ENCODE results near the gene CABP7.
"Not testable (repeated sequence)": the region's sequence is repeated elsewhere in the genome, so short reads cannot be mapped to it uniquely, and the experiment has no call there.

The CABP7 gene

DNA sequence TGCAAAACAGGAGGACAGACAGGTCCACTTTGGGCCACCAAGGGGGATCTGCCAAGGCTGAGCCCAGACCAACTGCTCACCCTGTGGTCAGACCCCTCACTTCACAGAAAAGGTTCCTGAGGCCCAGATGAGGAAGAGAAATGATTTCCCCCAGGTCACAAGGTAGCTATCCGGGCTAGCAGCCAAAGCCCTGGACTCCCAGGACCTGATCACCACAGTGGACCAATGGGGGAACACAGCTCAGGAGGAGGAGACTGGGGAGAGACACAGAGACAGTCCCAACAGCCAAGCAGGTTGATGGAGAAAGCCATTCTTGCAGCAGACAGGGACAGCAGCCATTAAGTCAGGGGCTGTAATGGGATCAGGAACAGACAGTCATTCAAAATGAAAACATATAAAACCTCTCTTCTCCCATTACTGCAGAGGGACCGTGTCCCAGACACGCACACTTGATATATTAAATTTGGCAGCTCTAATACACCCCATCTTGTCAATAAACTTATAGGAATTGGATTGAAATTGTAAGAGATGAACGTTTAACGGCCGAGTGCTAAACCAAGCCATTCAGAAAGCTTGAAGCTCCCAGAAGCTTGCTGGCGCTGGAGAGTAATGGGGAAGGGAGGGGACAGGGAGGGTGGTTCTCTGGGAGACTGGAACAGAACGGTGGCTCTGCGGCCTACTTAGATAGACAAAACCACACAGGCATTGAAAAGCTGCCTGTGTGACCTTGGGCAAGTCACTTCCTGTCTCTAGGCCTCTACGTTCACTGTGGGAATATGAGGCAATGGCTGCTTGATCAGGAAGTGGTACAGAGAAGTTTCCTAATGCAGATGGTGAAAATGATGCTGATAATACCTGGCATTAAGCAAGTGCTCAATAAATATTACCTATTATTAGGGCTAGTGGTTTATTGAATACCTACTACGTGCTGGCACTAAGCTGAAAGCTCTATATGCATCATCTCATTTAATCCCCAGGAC lies 31.0 kb downstream of the CABP7 start:
- peak; percentile 27 for DNase-seq

DNA sequence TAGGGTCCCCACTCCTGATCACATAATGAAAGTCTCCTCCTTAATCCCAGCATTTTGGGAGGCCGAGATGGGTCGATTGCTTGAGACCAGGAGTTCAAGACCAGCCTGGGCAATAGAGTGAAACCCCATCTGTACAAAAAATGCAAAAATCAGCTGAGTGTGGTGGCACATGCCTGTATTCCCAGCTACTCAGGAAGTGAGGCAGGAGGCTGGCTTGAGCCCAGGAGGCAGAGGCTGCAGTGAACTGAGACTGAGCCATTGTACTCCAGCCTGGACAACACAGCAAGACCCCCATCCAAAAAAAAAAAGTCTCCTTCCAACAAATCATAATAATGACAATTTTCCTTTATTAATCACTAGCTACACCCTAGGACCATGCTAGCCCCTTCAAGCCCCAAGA lies 31.9 kb downstream of the CABP7 start:
- no peak for DNase-seq

DNA sequence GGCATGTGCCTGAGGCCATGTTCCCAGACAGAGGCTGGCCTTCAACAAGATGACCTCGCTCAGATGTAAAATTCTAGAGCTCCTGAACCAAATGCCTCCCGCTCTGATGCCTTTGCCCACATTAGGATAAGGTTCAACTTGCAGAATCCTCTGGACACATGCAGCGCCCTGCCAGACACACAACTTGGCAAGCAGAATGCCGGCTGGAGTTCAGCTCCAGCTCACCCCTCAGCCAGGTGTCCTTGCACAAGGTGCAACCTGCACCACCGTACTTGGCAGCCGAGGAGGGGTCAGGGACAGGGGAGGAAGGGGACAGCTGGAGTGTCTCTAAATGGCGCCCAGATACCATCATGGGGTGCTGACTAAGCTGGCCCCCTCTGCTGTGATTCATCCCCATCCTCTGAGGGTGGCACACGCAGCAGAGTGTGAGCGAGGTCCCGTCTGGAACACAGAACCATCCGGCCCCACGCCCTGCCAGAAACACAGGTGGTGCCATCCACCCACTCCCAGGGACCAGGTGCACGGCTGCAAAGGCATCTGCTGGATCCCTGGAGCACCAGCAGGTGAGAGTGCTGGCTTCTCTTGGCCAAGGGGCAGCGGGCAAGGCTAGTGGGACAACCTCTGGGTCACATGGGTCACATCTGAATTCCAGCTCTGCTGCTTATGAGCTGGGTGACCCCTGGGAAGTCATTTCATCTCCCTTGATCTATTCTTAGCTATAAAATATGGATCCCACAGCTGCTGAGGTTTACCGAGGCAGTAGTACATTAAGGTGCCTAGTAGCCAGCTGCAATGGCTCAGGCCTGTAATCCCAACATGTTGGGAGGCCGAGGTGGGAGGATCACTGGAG lies 34.2 kb downstream of the CABP7 start:
- DNase-seq, result no peak

DNA sequence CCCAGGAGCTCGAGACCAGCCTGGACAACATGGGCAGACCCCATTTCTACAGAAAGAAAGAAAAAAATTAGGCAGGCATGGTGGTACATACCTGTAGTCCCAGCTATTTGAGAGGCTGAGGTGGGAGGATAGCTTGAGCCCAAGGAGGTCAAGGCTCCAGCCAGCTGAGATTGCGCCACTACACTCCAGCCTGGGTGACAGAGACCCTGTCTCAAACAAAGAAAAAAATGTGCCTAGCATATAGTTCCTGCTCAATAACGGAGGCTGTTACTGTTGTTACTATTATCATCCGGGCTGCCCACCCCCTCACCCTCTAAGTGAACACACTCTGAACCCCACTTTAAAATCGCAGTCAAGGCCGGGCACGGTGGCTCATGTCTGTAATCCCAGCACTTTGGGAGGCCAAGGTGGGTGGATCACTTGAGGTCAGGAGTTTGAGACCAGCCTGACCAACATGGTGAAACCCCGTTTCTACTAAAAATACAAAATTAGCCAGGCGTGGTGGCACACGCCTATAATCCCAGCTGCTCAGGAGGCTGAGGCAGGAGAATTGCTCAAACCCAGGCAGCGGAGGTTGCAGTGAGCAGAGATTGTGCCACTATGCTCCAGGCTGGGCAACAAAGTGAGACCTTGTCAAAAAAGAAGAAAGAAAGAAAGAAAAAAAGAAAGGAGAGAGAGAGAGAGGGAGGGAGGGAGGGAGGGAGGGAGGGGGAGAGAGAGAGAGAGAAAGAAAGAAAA lies 35.0 kb downstream of the CABP7 start:
- not testable (repeated sequence) for DNase-seq

DNA sequence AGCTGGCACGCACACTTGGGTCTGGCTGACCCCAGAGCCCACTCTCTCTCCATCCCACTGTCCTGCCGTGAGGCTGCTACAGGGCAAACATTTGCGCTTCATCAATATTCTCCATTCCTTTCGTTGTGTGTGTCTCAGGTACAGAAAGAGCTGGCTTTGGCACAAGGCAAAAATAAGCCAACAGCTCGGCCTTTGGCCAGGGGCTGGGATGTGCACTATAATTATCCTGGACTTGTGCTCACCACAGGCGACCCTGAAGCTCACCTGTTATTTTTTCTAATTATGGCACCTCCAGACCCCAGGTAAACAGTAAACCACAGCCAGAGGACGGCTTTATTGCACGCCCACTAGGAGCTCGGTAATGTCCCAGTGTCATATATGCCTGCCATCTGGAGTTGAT lies 36.1 kb downstream of the CABP7 start:
- no peak for DNase-seq

DNA sequence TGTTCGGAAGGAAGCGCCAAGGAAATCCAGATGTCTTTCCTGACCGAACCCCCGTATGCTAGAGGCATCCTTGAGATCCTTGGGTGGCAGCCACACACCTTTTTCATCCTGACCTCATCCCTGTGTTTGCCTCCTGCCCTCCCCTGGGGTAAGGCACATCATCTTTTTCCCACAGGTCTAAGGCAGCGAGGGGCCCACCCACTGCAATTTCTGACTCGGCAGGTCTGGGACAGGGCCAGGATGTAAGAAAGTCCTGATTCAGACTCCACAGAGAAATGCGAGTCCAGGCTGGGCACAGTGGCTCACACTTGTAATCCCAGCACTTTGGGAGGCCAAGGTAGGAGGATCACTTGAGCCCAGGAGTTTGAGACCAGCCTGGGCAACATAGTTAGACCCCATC lies 36.5 kb downstream of the CABP7 start:
- DNase-seq, result no peak

DNA sequence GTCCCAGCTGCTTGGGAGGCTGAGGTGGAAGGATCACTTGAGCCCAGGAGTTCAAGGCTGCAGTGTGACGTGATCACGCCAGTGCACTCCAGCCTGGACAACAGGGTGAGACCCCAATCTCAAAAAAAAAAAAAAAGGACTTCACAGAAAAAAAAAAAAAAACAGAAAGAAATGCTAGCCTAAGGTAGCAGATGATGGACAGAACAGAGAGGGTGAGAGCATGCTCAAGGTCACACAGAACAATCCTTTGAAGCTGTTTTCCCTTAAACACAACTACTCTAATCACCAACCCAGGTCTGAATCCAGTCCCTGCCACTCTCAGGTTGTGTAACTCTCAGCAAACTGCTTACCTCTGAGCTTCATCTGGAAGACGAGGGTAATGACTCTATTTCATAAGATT lies 37.3 kb downstream of the CABP7 start:
- DNase-seq, result no peak

DNA sequence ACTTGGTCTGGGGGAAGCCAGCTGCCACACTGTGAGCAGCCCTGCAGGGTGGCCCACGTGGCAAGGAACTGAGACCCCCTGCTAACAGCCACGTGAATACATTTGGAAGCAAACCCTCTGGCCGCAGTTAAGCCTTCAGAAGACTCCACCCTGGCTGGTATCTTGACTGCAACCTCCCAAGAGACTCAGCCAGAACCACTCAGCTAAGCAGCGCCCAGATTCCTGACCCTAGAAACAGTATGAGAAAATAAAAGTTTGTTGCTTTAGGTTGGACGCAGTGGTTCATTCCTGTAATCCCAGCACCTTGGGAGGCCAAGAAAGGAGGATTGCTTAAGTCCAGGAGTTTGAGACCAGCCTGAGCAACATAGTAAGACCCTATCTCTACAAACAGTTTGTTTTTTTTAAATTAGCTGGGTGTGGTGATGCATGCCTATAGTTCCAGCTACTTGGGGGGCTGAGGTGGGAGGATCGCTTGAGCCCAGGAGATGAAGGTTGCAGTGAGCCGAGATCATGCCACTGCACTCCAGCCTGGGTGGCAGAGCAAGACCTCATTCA lies 38.3 kb downstream of the CABP7 start:
- DNase-seq, result no peak

DNA sequence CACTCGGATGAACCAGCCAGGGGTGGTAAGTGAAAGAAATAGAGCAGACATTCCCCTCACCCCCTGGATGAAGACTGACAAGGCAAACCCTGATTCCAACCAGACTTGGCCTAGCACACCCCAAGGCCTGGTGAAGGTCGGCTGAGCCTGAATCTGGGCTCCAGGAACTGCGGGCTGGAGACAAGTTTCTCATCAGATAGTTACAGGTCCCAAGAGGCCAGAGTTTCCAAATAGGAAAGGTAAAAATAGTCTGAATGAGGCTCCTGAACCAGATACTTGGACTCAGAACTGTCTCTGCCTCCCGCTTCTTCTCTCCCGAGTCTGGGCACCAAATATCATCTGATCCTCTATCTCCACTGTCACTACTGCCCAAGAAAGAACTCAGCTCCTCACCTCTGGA lies 39.2 kb downstream of the CABP7 start:
- DNase-seq, result no peak

DNA sequence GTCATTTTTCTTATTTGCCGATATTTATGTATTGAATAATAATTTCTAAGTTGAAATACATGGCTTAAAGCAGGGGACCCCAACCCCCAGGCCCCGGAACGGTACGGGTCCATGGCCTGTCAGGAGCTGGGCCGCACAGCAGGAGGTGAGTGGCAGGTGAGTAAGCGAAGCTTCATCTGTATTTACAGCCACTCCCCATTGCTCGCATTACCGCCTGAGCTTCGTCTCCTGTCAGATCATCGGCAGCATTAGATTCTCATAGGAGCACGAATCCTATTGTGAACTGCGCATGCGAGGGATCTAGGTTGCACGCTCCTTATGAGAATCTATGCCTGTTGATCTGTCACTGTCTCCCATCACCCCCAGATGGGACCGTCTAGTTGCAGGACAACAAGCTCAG lies 42.5 kb downstream of the CABP7 start:
- DNase-seq, result no peak

DNA sequence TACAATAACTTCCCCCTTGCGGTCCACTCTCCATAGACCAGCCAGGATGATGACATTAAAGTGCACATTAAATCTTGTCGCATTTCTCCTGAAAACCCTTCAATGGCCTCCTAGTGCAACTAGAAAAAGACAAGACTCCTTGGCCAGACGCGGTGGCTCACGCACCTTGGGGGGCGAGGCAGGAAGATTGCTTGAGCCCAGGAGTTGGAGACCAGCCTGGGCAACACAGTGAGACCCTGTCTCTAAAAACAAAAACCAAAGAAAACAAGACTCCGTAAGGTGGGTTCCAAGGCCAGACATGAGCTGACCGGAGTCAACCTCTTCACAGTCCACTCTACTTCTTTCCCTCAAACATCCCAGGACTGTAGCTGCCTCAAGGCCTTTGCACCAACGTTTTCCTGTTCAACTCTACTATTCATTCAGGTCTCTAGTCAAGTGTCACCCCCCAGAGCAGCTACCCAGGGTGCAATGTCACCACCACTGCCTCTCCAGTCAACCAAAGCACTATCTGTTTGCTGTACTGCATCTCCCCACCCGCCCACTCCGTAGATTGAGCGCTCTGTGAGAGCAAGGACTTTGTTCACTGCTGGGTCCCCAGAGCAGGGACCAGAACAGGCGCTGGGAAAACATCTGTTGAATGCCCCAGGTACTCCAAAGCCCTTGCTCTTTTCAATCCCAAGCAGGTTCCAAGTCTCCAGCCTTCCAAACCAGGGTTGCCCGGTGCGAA lies 46.3 kb downstream of the CABP7 start:
- DNase-seq, result no peak

DNA sequence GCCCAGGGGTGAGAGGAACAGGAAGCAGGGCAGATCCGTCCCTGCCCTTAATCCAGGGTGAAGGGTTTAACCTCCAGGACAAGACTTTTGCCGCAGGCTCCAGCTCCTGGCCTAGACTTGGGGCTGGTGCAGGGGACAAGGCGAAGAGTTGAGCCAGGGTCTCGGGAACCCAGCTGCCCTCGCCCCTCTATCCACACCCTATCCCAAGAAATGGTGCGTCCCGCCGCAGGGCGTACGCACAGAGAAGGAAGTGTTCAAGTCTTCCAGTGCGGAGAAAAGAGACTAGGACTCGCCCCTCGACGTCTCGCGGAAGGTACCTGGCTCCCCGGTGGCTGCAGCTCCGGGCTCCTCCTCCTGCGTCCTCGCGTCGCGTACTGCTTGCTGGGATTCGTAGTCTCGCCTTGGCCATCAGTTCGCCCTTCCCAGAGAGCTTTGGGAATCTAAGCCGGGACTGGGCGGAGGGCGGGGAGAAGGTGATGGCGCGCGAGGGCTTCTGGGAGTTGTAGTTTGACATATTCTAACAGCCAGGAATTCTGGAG lies 46.9 kb downstream of the CABP7 start, which contains the start of gene ZMAT5:
TSS of gene ZMAT5 (minus strand) at position 376 of the 539 bp plus-strand sequence. CDS start 18,463 bp downstream, outside the sequence.
- peak; percentile 94 for DNase-seq

DNA sequence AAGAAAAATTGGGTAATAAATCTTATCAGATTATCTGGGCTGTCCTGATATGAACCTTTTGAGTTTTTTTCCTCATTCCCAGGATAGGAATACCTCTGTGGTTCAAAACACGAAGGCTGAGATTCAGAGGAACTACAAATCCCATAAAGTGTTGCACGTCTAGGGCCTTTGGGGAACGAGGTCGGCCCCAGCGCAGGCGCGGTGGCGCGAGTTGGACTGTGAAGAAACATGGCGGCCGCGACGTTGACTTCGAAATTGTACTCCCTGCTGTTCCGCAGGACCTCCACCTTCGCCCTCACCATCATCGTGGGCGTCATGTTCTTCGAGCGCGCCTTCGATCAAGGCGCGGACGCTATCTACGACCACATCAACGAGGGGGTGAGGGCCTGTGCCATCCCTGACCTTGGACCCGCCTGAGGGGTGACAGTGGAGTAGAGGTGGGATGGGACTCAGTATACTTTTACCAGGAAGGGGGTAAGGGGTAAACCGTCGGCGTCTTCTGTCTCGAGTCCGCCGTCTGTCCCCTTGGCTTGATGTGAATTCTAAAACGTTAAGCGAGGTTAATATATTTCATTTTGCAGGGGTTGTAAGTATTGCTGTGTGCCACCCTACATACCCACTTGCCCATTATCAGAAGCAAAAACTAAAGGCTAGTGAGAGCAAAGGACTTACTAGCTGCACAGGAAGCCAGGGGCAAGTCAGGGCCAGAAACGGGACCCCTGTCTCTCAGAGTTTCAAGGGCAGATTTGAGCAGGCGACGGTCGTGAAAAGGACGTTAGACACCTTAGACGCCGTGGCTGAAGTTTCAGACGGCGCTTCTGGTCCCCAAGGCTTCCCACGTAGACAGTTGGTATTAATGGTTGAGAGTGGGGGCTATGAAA lies 47.6 kb downstream of the CABP7 start, which contains the start of gene UQCR10:
TSS of gene UQCR10 (plus strand) at position 199 of the 881 bp plus-strand sequence. CDS start at position 229, 30 bp downstream.
- peak; percentile 90 for DNase-seq

DNA sequence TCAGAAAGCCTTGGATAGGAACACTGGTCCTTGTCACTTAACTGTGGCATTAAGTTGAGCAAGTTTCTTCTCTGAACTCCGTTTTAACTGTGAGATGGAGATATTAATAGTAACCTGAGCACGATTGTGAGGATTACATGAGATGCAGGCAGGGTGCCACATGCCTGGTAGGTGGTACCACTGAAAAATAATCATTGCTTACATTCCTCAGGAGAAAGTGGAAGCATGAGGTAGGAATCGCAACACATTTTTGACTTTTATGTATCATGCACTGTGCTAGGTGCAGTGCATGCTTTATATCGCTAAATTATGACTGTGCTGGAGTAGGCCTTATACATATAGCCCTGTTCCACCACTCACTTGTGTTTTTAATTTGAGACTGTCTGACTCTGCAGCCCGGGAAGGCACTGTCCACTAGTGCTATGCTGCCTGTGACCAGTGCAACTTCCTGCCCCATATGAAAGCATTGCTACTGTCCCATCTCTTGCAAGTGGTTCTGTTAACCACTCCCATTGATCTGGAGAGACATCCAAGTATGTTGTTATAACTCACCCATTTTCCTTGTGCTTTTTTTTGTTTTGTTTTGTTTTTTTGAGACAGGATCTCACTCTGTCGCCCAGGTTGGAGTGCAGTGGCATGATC lies 48.4 kb downstream of the CABP7 start:
- DNase-seq, result no peak

DNA sequence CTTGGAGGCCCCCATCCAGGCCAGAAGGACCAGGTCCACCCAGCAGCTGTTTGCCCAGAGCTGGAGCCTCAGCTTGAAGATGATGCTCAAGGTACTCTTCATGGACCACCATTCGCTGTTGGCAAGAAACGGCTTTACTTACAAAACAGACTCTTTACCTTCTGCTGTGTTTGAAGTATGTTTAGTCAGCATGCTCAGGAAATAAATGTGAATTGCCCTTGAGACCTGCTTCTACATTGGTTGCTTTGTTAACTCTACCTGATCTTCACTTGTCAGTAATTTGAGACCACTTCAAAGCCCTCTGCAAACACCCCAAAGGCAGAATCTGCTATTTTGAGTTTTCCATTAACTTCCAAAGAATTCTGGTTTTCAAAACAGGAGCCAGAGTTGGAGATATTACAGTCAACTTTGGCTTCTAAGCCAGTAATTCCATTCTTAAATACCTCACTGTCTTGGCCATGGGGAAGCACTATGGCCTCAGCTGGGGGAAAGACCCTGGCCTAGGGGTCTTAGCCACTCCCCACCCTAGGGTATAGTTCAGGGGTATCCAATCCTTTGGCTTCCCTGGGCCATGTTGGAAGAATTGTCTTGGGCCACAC lies 50.0 kb downstream of the CABP7 start:
- DNase-seq, result no peak

DNA sequence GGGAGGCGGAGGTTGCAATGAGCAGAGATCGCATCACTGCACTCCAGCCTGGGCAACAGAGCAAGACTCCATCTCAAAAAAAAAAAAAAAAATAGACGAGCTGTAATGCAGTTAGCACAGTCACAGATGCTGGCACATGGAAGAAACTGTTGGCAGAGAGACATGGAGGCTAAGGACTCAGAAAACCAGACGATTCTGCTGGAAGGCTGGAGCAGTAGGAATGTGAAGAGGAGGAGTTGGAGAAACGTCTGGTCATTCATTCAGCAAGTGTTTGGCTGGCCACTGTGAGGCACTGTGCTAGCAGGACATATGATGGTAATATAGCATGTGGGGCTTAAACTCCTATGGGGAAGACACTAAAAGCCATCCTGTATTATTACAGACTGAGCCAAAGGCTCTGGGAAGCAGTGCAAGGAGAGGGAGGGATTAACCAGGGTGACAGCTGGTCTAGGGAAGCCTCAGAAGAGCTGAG lies 52.4 kb downstream of the CABP7 start:
- peak; percentile 83 for DNase-seq

DNA sequence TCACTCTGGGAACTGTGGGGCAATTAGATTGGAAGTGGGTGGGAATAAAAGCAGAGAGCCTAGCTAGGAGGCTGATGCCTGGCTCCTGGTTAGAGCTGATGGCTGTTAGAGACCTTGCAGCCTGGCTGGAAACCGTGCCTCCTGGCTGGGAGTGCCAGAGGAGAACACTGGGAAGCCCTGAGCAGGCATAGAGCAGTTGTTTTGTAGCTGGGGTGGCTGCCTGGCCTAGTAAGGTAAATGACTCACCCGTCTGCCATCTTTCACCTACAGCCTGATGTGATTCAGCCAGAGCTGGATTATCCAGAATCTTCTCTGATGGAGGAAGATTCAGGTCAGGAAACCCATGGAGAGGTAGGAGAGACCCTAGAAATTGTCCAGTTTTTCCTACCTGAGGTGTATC lies 53.4 kb downstream of the CABP7 start:
- DNase-seq, result no peak

DNA sequence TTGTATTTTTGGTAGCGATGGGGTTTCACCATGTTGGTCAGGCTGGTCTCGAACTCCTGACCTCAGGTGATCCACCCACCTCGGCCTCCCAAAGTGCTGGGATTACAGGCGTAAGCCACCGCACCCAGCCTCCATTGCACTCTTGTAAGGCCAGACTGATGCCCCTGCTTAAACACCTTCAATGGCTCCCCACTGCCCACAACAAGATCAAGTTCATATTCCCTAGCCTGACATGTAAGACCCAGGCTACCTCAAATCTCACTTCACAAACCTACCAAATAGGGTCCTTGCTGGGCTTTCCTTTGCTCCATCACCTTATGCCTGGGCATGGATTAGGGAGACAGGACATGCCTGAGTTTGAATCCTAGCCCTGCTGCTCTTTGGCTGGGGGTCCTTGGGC lies 60.4 kb downstream of the CABP7 start:
- no peak for DNase-seq
